HG03521 (cell line): ENCODE results near the gene ANGPTL2.

Experiments
- ATAC-seq: cut with Tn5 transposase; IDR thresholded peaks from one replicate; pipeline ENCODE4 v1.9.1; 2021; ENCODE audit warnings: mild to moderate bottlenecking, moderate library complexity; ENCODE audit not compliant: unreplicated experiment

The ANGPTL2 gene

DNA sequence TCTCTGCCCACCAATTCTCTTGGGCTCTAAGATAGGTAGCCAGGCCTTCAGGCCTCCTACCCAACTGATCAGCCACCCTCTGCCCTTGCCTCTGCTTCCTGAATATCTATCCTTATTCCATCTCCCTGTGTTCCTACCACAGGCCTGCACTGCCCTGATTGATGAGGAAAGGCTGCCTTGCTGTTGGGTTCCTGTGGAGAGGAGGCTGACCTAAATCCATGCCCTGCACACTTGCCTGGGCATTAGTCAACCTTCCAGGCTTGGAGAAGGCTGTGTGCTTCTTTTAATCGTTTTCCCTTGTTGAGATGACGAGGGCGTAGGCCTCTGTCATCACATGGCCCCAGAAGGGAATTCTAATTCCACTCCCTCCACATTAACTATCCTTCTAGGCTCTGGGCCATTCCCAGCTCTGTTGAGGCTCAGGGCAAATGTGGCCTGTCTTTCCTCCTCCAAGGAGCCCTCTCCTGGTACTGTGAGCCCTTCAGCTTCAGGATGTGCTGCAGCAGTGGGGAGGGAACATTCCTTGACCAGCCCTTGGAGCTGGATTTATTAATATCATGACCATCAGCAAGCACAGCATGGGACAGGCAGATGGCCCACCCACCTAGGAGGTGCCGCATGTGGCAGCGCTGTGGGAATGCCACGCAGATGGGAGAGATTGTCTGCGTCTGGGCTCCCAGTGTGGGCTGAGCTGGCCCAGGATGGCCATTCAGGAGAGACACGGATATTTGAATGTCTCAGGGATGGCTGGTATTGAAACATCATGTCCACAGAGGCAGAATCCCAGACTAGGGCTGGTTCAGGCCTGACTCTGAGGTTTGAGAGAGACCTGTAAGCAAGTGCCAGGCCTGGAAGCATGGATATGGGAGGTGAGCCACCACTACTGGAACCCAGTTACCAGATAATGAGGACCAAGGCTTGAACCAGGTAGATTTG, 40.9 kb downstream of the ANGPTL2 start:
- no peak for ATAC-seq

GRCh38 chr9:127079446-127080140, 42.8 kb downstream of the ANGPTL2 start:
- ATAC-seq: no peak

DNA sequence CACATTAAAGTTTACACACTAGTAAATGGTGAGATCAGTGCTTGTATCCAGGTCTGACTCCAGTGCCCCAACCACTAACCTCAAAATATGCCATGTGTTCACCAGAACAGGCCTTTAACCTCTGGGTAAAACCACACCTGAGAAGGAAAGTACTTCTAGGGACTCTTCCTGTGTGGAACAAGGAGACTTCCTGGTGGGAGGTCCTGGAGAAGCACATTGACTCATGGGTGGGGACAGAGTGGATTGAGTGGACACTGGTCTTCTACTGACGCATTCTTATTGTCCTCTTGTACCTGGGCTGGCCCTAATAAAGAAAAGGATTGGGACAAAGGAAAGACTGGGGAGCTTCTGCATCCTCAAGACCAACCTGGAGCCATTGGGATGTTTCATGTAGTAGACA, 43.4 kb downstream of the ANGPTL2 start:
- no peak for ATAC-seq

DNA sequence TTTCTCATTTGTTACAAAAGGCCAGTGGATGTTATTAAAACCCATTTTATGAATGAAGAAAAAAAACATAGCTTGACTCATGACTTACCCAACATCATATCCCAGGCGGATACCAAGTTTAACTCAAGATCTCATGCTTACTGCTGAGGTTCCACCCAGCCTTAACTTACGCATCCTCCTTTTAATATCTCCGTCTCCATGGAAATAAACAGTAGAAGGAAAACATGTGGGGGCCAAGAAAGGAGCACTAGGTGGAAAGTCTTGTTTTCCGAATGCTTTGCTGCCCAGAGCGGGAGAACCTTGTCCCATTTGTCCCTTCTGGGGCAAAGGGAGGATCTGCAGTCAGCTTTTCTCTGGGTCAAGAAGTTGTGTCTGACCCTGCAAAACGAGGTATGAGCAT, 44.1 kb downstream of the ANGPTL2 start:
- ATAC-seq: no peak

DNA sequence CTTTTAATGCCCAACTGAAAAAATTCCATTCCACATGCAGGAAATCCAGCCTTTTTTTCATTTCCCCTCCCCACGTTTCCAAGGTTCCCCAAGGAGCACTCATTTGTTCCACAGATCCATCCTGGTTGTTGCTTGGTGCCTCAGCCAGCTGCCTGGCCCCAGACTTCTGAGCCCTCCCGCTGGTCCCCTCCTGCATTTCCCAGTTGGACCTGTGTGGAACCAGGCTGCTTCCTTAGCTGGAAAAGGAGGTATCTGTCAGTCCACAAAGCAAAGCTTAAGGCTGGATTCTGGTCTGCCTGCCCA, 44.8 kb downstream of the ANGPTL2 start:
- ATAC-seq: no peak

- no peak for ATAC-seq
Measured at GRCh38 chr9:127076860-127077643, 45.4 kb downstream of the ANGPTL2 start.

DNA sequence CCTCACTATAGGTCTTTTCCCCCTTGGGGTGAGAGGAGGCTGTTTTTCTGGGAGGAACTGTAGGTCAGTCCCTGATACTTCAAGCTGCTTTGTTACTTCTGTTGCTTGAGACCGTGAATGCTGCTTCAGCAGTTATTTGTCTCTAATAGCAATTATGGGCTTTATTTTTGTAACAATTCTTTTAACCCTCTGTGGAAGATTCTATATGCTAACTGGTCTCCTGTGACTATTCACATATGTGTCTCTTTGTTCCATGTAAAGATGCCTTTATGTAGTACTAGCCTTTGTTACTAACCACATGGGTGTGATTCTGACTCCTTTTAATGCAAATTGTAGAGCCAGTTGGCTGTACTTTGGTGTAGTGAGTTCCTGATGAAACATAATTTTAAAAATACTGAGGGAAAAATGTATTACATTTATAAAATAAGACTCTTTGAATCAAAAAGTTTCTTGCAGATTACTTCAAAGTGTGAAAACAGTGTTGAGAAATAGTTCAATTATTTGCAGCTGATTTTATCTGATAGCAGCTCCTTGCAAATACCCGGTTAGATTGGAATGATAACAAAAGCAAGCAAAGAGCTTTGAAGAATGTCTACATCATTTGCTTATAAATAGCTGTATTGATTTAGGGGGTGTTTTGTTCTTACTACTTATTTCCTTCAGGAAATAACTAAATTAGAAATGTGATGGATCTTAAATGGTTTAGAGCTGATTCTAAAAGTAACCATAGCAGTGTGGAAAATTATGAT, 46.6 kb downstream of the ANGPTL2 start:
- no peak for ATAC-seq

DNA sequence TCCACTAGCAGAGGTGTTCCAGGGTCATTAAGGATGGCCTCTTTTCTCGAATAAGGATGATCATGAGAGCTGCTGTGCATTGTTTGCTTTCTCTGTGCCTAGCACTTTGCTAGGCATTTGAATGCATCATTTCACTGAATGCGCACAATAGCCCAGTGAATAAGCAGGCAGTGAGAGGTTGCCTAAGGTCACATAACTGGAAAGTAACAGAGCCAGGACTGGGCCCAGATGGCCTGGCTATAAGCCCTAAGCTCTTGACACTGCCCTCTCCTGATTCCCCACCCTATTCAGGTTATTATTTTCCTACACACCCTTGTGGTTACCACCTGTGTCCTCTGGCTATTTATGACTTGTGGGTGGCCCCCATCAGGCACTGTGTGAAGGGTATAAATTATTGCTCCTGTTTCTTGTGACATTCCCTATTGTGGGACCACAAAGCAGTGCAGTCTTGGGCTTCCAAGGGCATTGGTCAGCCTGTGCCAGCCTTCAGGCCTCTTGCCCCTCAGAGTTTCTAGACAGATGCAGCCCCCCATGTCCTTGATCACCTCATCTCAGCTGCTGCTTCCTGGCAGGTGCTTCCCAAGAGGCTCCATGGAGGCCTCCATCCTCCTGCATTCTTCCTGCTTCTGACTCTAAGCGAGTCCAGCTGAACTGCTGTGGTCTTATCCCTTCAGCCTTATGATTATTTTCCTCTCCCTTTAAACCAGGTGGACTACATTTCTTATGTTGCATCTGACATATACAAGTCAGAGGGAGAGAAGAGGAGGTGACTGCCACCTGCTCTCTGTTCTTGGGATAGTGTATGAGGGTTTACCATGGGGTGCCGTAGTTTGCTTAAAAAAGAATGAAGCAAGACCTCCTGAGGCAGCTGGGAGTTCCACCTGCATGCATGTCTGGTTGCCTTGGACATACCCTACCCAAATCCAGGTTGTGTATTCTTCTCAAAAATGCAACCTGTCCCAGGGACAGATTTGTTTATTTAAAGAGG, 47.6 kb downstream of the ANGPTL2 start:
- ATAC-seq: no peak

DNA sequence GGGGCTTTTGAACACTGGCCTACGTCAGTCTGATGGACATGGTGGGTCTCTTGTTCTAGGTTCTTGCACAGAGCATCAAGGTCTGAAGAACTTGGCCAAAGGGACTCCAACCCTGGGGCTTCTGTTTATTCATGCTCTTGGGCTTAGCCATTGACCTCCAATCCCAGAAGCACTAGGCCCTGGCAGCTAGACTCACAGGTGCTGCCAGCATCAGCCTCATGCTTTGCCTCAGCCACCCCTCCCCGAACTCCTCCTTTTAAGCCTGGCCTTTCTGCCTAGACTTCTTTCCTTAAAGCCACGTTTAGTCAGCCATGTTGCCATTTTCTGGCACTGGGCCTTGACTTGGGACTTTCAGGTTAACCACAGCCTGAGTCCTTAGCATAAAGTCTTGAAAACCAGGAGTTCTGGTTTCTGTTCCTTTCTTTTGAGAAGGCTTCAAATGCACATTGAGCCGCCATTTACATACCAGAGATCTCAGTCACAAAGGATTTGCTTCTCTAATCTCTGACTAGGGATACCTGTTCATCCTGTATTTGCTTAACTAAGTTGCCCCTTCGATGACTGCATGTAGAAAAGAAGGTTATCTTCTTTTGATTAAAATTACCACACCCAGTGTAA, 54.7 kb downstream of the ANGPTL2 start:
- no peak for ATAC-seq

- no peak for ATAC-seq
Measured at GRCh38 chr9:127066851-127067136, 55.6 kb downstream of the ANGPTL2 start.

DNA sequence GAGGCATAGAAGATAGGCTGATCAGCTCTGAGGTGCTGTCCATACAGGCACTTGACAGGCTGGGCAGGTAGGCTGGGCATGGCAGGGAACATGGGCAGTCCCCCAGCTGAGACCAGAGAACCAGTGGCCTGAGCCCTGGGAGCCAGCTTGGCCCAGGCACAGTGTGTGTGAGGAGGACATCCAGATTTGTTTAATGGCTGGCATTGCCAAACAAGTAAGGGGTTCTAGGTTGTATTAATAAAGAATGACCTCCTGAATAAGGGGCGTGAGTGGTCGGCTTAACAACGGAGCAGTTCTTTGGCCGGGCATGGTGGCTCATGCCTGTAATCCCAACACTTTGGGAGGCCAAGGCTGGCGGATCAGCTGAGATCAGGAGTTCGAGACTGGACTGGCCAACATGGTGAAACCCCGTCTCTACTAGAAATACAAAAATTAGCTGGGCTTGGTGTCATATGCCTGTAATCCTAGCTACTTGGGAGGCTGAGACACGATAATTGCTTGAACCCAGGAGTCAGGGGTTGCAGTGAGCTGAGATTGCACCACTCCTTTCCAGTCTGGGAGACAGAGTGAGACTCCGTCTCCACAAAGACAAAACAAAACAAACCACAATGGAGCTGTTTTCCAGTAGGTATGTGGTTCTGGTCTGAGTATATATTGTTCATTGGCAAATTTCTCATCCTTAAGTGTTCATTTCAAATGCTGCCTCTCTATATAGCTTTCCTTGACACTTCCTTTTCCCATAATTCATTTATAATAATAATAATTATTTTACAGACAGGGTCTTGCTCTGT, 56.2 kb downstream of the ANGPTL2 start:
- no peak for ATAC-seq

DNA sequence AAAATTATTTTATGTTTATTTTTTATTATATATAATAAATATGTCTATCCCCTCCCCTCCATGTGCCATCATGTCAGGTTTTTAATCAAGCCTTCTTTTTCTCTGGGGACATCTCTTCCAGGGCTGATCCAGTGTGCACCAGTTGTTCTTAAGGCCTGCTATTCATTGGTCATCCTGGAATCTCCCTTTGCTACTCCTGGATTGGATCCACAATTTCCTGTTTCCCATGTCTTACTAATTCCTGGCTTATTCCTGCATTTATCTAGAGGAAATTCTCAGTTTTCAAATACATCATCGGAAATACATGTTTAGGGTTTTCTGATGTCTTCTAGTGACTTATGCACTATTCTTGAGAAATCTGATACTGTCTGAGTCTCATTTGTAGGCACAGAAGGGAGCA, 56.8 kb downstream of the ANGPTL2 start:
- ATAC-seq: no peak

DNA sequence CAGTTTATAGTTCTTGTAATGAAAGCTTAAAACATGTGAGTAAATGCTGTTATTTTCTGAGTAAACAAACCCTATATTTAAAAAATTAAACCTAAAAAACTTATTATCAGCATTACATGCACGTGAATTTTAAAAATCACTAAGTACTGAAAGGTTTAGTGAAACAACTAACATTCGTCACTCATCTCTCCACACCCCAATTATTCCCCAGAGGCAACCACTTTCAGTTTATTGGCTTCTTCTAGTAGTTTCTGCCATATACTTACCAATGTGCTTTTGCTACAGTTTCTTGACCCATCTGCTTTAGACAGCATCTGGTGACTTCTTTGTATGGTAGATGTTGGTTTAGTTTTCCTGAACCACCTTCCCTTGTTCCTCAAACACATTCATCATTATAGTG, 58.1 kb downstream of the ANGPTL2 start:
- ATAC-seq: no peak

- ATAC-seq: no peak
Measured at GRCh38 chr9:127061411-127061810, 61.0 kb downstream of the ANGPTL2 start.

GRCh38 chr9:127059765-127060361, 62.6 kb downstream of the ANGPTL2 start:
- ATAC-seq: no peak

DNA sequence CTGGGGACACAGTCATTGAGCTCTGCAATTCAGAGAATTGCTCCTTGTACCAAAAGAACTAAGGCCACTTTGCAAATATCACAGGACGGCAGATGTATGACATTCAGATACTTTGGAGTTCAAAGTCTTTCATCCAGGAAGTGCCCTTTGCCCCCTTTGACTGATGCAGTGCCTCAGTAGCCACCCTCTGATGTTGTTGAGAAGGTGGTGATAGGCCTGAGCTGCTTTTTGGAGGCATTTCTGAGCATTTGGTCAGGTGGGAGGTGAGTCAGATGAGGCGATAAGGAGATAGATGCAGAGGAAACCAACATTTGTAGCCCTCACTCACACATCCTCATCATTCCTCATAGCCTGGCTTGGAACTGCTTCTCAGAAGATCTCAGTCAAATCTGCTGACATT, 63.4 kb downstream of the ANGPTL2 start:
- no peak for ATAC-seq

DNA sequence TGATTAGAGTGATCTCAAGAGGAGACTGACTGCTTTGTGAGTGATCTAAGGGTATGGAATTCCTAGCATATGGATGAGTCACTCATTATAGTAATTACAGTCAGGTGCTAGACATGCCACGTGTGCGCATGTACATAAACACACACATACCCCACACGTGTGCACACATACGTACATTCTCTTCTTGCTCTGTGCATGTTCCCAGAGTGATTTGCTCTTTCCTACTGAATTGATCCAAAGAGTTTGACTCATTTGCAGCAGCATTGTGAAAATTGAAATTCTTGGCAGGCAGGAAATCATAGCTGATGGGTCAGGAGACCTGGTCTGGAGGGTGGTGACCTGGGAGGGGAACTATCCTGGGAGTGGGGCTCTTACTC, 63.8 kb downstream of the ANGPTL2 start:
- ATAC-seq: no peak

GRCh38 chr9:127058011-127058644, 64.3 kb downstream of the ANGPTL2 start:
- no peak for ATAC-seq
